ACHN (cell line): Measurements from ENCODE around the gene EYS.

ENCODE experiments used
- DNase-seq: peaks from one replicate; pipeline ENCODE4 v3.0.0-alpha.2; 2015
- in situ Hi-C: cut with HindIII; loops from 2 replicates; pipeline ENCODE4 v1.10.0; 2017; ENCODE audit warnings: low sequenced_read_pairs, low pct_ligation_motif_present, low pct_unique_long_range_greater_than_20kb

The EYS gene

DNA sequence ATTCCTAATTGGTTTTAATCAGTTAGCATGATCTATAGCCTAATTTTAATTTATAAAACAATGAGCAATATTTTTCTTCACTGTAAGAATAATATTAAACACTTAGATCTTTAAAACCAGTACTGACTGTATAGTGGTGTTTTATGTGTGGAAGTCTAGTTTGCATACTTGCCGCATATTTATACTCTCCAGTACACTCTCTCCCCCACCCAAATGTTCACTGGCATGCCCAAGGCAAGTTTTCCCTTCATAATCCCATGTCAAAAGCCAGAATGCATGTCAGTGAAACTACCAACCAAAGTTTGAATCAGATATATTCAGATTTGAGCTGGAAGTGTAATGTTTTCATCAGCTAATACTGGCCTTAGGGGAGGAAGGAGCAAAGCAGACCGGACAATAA, 1565.3 kb downstream of the EYS start:
- in situ Hi-C loops = no loop called here
- DNase-seq = no peak

DNA sequence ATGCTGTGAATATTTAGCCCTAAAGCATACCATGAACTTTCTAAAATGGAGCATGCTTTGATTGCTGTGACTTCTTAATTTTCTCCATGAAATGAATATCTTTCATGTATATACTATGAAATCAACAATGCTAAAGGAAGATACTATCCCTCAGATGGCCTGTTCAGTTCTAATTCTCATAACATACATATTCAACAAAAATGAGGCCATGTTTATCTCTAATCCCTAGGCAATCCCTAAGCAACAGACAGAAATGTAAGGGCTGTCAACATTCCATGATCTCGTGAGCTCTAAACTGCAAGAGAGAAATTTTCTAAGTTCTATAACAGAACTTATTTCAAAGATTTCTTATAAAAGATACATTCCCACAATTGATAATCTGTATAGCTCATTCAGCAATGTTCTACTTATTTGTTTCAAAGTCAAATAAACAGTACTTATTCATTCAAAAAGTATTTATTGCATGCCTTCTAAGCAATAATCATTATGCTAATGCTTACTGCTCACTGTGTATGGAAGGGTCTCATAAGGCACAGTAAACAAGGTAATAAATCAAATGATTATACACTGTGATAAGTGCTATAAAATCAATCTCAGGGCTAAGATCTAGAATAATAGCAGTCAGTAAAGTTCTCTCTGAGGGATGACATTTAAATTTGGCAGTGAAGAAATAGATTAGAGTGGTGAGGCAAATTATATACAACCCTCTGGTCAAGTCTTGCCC, 1578.6 kb downstream of the EYS start:
- in situ Hi-C loops = no loop called here
- no peak for DNase-seq

DNA sequence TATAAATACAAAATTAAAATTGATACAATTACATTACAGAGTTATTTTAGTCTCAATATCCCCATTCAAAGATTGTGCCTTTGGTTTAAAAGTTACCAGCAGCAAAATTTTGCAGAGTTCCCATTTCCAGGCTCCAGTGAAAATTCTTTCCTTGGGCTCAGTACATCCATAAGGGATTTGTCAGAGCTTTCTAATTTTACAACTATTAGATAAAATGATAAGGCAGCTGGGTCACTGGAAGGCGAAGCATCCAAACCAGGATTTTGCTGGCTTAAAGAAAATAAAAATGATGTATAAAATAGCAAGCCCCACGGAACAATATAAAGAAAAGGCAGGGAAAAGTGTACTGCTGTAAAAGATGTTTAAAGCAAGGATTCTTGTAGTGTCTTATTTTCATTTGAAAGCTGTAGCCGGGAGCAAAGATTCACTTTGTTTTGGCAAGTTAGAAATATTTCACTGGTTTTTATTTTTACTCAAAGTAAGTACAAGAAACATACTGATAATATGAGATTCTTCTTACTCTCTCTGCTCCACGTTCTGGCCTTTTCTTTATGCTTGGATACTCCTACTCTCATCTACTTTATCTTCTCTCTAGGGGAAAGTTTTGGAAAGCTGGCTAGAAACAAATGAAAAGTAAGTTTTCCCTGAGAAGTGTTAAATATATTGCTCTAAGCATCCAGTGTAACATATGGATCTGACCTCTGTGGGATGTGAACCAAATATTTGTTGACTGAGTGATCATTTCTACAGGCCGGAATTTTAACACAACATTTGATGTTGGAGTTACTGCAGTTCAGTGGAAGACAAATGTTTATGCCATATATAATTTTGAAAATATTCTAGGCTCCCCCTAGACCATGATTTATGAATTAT, 1583.0 kb downstream of the EYS start:
- in situ Hi-C loops = no loop called here
- DNase-seq = no peak

DNA sequence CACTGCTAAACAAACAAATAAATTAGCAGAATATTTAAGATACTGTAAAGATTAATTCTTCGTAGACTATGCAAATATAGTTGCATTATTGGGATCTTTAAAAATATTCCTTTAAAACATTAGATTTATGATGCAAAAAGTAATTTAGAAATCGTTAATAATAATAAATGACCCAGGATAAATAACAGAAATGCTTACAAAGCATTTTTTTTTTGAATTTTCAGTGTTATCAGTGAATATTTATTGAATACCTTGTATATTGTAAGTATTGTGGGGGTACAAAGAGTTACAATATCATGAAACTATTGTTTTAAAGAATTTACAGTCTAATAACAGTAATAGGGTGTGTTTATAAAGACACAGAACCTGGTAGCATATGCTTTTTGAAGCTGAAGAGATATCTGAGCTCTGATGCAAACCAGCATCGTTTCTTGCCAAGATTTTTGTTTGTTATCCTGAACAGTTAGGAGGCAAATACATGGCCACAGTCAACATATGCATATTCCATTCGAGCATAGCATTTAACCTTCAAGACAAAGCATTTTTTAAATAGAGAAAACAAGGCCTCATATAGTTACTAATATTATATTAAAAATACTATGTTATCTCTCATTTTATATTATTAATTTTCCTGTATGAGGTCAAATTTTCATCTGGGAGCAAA, 1584.2 kb downstream of the EYS start:
- in situ Hi-C loops = no loop called here
- DNase-seq = no peak

DNA sequence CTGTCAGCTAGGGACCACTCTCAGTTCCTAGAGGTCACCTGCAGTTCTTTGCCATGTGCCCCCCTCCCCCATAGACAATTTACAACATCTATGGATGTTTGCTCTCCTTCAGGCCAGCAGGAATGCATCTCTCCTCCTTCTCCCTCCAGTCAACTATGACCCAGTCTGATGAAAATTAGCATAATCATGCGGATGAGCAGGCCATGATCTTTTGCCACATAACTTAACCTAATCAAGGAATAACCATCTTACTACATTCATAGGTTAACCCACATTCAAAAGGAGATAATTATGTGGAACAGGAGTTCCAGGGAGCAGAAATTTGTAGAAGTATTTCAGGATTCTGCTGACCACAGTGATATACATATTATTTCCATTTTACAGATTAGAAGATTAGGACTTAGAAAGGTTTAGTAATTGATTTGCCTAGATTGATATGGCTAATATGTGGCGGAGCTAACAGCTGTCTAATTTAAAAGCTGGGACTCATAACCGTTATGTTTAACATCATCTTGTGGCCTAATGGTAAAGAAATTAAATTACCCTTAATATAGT, 1585.9 kb downstream of the EYS start:
- in situ Hi-C loops = no loop called here
- no peak for DNase-seq

DNA sequence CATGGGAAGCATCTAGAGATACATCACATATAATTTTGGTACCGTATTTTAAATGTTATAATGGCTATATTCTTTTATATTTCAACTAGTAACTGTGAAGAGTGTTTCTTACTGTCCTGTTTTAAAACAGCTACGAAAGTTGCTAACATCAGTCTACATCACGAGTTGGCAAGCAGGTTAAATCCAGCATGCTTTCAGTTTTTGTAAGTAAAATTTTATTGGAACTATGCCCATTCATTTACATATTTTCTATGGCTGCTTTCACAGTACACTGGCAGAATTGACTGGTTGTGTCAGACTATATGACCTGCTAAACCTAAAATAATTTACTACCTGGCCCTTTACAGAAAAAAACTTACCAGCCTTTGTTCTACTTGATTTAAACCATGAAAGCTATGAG, 1593.3 kb downstream of the EYS start:
- in situ Hi-C loops = no loop called here
- DNase-seq = no peak

DNA sequence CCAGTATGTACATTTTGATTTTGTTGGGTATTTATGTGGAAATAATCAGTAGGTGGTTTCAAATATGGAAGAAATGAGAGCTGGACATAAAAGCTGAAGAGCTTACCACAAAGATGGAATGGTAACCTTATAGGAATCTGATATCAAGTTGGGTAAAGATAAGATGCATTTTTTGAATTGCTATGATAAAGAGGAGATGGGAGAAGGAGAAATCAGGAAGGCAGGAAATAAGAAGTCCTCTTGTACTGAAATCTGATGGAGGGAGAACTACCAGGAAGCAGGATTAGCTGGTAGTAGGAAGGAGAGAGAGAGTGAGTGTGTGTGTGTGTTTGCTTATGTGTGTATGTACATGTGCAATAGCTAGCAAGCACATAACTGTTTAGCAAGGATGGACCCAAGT, 1603.0 kb downstream of the EYS start:
- DNase-seq = no peak
- in situ Hi-C loops = no loop called here

DNA sequence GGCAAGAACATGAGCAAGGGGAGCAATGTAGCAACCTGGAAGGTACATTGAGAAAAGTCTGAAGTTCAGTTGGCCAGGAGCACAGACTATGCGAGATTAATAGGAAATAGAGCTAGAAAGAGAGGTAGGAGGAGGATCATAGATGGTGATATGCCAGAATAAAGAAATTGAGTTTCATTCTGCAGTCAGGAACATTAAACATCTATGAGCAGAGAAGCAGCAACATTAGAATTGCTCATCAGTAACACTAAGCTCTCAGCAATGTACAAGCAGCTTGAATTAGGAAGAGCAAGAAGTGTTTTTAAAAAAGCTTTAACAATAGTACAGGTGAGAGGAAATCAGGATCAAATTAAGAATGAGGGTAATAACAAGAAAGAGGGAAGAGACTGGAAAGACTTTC, 1603.5 kb downstream of the EYS start:
- no peak for DNase-seq
- in situ Hi-C loops = no loop called here

DNA sequence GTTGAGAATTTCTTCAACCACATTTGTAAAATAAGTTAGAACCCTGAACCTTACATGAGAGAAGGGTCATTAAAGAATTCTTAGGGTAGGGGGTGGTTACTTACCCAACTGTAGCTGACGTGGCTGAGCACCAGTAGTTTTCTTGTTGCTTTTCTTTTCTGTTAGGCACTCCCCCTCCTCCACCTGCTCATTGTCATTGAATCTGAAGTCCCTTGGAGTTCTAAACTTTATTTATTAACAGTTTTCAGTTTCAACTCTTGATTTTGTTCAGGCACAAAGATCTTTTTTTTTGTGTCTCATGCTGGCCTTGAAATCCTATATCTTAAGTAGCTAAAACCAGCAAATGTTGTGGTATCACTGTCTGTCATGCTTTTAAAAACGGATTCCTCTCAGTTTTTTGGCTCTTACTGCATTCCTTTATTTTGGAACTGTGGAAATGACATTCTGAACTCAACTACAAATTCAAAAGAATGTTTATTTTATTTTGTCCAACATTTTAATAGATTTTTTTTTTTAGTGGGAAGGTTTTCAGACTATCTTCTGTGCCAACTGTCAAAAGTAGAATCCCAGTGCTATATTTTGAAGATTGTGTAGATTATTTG, 1606.2 kb downstream of the EYS start:
- in situ Hi-C loops = no loop called here
- DNase-seq = no peak

DNA sequence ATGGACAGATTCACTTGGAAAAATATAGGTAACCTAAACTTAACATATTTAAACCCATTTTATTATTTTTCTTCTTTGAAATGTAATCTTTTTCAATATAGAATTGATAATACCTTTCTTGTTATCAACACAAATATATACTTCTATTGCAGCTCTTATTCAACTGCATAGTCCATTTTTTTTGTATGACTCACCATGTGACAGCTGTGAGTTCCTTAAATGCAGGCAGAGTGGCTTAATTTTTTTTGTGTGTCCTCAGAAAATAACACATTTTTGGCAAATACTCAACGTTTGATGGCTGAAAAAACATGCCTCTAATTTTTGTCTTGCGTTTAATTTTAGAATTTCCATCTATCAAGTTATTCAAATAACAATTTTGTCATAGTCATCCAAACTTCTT, 1616.7 kb downstream of the EYS start:
- DNase-seq = no peak
- in situ Hi-C loops = no loop called here

DNA sequence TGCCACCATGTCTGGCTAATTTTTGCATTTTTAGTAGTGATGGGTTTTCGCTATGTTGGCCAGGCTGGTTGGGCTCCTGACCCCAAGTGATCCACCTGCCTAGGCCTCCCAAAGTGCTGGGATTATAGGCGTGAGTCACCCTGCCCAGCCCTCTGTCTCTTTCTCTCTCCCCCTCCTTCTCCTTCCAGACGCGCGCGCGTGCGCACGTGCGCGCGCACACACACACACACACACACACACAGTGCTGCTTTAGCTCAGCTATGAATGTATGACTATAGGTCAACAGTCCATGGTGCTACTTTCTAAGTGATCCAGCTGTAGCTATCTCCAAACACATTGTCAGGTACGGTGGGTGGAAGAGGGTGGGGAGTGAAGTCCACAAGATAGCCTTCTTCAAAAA, 1621.9 kb downstream of the EYS start:
- no peak for DNase-seq
- in situ Hi-C loops = no loop called here

DNA sequence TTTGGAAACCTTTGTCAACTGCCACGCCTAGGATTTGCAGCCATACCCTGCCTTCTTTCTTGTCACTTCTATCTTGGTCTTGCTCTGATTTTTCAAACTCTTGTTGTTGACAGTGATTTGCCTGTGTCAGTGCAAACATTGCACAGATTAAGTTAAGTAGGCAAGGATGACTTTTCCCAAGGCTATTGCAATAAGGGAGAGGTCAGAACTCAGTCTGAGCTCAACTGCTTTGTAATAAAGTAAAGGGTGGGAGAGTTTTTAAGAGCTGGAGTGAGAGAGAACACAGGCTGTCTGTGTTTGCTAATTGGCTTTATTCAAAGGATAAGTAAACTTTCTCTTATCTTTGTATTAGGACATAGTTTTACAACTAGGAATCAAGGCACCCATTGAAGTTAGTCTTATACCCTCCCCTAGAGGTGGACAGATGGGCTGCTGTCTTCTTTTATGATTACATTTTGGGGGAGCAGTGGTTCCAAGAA, 1622.8 kb downstream of the EYS start:
- in situ Hi-C loops = no loop called here
- no peak for DNase-seq

DNA sequence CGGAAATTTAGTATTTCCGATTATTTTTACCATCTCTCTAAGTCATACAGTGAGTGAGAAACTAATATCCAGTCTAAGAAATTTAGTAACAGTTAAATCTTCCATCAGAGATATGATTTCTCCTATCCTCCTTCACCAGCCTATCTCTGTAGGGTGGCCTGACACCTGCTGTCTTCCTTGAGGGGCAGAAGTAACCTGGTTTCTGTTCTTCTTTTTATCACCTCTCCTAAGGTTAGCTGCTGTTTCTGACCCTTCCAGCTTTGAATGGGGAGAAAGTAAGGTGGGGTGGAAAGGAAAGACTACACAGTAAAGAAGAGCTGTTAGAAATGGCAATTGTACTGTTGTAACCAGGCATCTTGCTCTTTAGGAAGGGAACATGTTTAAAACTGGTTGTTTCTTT, 1623.8 kb downstream of the EYS start:
- in situ Hi-C loops = no loop called here
- no peak for DNase-seq

DNA sequence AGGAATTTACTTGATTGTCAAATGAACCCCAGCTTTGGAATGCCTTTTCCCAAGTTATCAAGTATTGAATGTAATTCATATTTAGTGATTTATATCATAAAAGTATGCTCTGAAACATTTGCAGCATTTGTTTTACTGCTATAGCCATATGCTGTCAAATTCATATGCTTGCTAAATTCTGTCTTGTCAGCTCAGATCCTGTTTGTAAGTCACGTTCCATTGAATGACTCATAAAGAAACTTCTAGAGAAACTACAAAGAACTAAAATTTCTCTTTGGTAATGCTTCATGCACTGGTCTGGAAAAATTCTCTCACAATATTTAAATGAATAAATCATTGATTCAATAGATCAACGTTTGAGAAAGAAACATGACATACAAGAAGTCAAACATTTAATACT, 1625.6 kb downstream of the EYS start:
- DNase-seq = no peak
- in situ Hi-C loops = no loop called here

DNA sequence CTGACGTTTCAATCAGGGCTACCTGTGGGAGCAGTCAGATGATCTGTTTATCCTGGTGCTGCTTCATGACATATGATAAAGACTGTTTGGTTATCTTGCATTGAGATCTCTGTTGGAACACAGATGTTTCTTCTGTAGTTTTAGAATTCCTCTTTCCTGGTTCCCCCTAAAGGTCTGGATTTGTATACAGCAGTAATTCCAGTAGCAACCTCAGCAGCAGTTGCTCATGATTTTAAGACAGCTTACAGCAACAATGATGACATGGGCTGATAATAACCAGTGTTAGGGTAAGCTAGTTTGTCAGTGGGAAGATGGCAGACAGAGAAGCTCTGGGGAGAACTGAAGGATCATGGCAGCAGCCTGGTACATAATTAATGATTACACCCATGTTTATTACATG, 1632.0 kb downstream of the EYS start:
- in situ Hi-C loops = no loop called here
- no peak for DNase-seq

DNA sequence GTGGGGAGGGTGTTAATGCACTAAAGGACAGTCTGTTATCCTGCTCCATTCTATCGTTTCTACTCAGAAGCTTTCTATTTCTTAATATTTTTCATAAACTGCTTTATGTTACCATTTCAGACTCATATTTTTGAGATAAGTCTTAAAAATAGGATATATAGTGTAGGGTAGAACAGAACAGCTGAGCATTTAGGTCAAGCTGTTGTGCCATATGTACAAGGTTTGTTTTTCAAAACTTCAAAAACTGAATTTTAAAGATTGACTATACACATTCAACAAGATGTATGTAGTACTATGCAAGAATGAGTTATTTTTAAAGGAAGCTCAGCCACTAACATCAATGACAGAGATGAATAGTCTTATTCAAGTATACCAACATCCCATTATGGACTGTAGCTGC, 1634.3 kb downstream of the EYS start:
- DNase-seq = no peak
- in situ Hi-C loops = no loop called here

DNA sequence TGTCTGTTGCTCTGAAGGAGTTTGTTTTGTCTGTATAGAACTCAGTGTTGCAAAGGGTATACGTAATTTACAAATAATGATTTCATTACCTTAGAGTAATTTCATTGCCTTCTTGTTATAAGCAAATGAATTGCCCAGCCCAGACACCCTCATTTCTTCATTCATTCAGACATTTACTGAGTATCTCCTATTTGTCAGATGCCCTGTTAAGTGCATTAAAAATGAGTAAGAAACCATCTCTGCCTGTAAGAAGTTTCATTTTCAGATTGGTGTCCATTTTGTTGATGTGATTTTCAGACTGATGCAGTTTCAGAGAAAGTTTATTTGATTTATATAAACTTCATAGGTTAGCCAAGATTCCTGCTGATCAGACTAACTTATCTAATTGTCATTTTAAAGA, 1642.1 kb downstream of the EYS start:
- DNase-seq = no peak
- in situ Hi-C loops = no loop called here

DNA sequence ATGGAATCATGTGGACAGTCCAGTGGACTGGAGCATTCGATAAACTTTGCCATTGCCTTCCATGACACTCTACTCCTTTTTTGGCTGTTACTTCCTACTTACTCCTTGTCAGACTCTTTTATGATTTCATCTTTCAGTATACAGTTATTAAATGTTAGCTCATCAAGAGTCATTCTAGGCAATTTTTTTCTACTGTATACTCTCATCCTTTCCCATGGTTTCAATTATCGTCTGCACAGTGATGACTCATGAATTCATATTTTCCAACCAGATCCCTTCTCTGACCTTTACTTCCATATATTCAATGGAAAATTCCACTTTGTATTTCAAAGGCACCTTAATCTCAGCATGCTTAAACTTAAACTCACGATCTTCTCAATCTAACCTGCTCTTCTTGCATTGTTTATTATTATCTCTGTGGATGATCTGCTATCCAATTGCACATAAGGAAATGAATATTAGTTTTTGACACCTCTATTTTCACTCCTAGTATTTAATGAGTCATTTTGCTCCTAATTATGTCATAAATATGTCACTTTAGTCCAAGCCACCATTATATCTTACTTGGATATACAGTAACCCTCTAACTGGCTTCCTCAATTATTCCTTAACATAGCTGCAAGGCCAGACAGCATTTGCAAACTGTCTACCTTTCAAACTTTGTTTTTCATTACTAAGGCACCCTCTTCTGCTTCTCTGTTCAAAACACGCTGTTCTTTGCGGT, 1643.9 kb downstream of the EYS start:
- in situ Hi-C loops = no loop called here
- no peak for DNase-seq
